GM21737 (cell line): ENCODE results near the gene DIAPH3.

Experiments
- ATAC-seq: cut with Tn5 transposase; IDR thresholded peaks from one replicate; pipeline ENCODE4 v1.9.1; 2021; ENCODE audit warnings: mild to moderate bottlenecking, moderate library complexity; ENCODE audit not compliant: unreplicated experiment

Gene DIAPH3

GRCh38 chr13:59963383-59963782, 200.3 kb downstream of the DIAPH3 start:
- ATAC-seq: no peak

GRCh38 chr13:59962343-59962742, 201.4 kb downstream of the DIAPH3 start:
- no peak for ATAC-seq

GRCh38 chr13:59960683-59961082, 203.0 kb downstream of the DIAPH3 start:
- no peak for ATAC-seq

GRCh38 chr13:59957438-59957837, 206.3 kb downstream of the DIAPH3 start:
- ATAC-seq: no peak

- no peak for ATAC-seq
Measured at GRCh38 chr13:59954601-59955000, 209.1 kb downstream of the DIAPH3 start.

- no peak for ATAC-seq
Measured at GRCh38 chr13:59951011-59951410, 212.7 kb downstream of the DIAPH3 start.

- no peak for ATAC-seq
Measured at GRCh38 chr13:59950266-59950665, 213.5 kb downstream of the DIAPH3 start.

GRCh38 chr13:59948686-59949085, 215.0 kb downstream of the DIAPH3 start:
- ATAC-seq: no peak

- no peak for ATAC-seq
Measured at GRCh38 chr13:59946944-59947343, 216.8 kb downstream of the DIAPH3 start.

GRCh38 chr13:59931621-59932020, 232.1 kb downstream of the DIAPH3 start:
- no peak for ATAC-seq

GRCh38 chr13:59924256-59924655, 239.5 kb downstream of the DIAPH3 start:
- ATAC-seq: no peak

- no peak for ATAC-seq
Measured at GRCh38 chr13:59915252-59915651, 248.5 kb downstream of the DIAPH3 start.

GRCh38 chr13:59914556-59914955, 249.2 kb downstream of the DIAPH3 start:
- no peak for ATAC-seq

- ATAC-seq: no peak
Measured at GRCh38 chr13:59906413-59907049, 257.2 kb downstream of the DIAPH3 start.

GRCh38 chr13:59901191-59901590, 262.5 kb downstream of the DIAPH3 start:
- no peak for ATAC-seq

GRCh38 chr13:59898066-59898465, 265.7 kb downstream of the DIAPH3 start:
- no peak for ATAC-seq

- no peak for ATAC-seq
Measured at GRCh38 chr13:59893266-59893665, 270.5 kb downstream of the DIAPH3 start.

- ATAC-seq: no peak
Measured at GRCh38 chr13:59891053-59891452, 272.7 kb downstream of the DIAPH3 start.

GRCh38 chr13:59890054-59890453, 273.7 kb downstream of the DIAPH3 start:
- no peak for ATAC-seq

GRCh38 chr13:59888408-59888807, 275.3 kb downstream of the DIAPH3 start:
- no peak for ATAC-seq

GRCh38 chr13:59885076-59885475, 278.7 kb downstream of the DIAPH3 start:
- no peak for ATAC-seq

GRCh38 chr13:59883885-59884284, 279.8 kb downstream of the DIAPH3 start:
- no peak for ATAC-seq

- no peak for ATAC-seq
Measured at GRCh38 chr13:59880468-59880867, 283.3 kb downstream of the DIAPH3 start.
